GM12878 (cell line): ENCODE data around the gene KIAA1217. TPM values are rescaled to one million over a fixed set of nuclear protein-coding genes. Genes with fewer than 3 reads are reported as not detected.
A peak's percentile ranks its signal among the peaks of the same experiment; 100 is the strongest.

Source experiments
- ATAC-seq: fragments of 200-7000 bp; cut with Tn5 transposase; 3 replicates; pipeline ENCODE4 v1.9.1; 2020; ENCODE audit warnings: mild to moderate bottlenecking, moderate library complexity
- BruUV-seq: library from RNA; stranded (reverse); fragments of 400-500 nt; replicated peaks from 2 replicates; lab custom pipeline; 2021; lab: Mats Ljungman, UMichigan
- CTCF ChIA-PET: fragments of 300-600 bp; sonication (Branson Sonifier 250); formaldehyde crosslinking; extraction: SDS; loops from one replicate; lab custom pipeline; 2021; ENCODE audit warnings: inconsistent platforms; lab: Yijun Ruan, JAX
- POLR2A ChIA-PET: fragments of 350-600 bp; formaldehyde crosslinking; extraction: SDS; loops from one replicate; lab custom pipeline; 2021; ENCODE audit warnings: inconsistent platforms; lab: Charles Lee
- RAD21 ChIA-PET: fragments of 300-600 bp; sonication (Branson Sonifier 250); formaldehyde crosslinking; loops from one replicate; lab custom pipeline; 2023; ENCODE audit warnings: antibody characterized with exemption; ENCODE audit not compliant: unreplicated experiment; lab: Charles Lee
- SMC1A ChIA-PET: fragments of 300-600 bp; sonication (Branson Sonifier 250); formaldehyde crosslinking; loops from one replicate; lab custom pipeline; 2023; ENCODE audit not compliant: unreplicated experiment, uncharacterized antibody; lab: Charles Lee
- DNase-seq: peaks from one replicate; pipeline ENCODE4 v3.0.0-alpha.2; 2011; ENCODE audit warnings: low read depth, low spot score
- FAIRE-seq: peaks from 3 replicates; lab custom pipeline; 2011; peaks lifted over from hg19 to GRCh38; lab: Jason Lieb, UNC
- H2AFZ ChIP-seq: 2 replicates; pipeline ENCODE4 v1.6.0; 2011; ENCODE audit warnings: low read depth, low read length, control low read depth; ENCODE audit not compliant: control insufficient read depth
- H3K27ac ChIP-seq: 2 replicates; pipeline ENCODE4 v1.5.1; 2011; ENCODE audit warnings: control low read depth; ENCODE audit not compliant: control insufficient read depth, insufficient read depth
- H3K27me3 ChIP-seq, 2 experiments: replicated peaks in 1 of 2; 2 replicates each; pipeline versions ENCODE4 v1.6.0 to v1.6.1; 2011; ENCODE audit warnings: low read length in 1 of 2; ENCODE audit not compliant: control insufficient read depth in 2 of 2, insufficient read depth in 2 of 2
- H3K36me3 ChIP-seq, 2 experiments: 2 replicates each; pipeline ENCODE4 v1.5.1; 2011; ENCODE audit warnings: low read length in 1 of 2; ENCODE audit not compliant: control insufficient read depth in 2 of 2, insufficient read depth in 2 of 2
- H3K4me1 ChIP-seq: 2 replicates; pipeline ENCODE4 v1.6.1; 2011; ENCODE audit warnings: mild to moderate bottlenecking, low read length, moderate library complexity, mixed read lengths; ENCODE audit not compliant: control insufficient read depth, insufficient read depth
- H3K4me2 ChIP-seq: 2 replicates; pipeline ENCODE4 v1.6.0; 2011; ENCODE audit warnings: control low read depth; ENCODE audit not compliant: control insufficient read depth, insufficient read depth
- H3K4me3 ChIP-seq: fragments of 200-600 bp; sonication (generic); 2 replicates; pipeline ENCODE4 v1.5.1; 2016
- H3K79me2 ChIP-seq: 2 replicates; pipeline ENCODE4 v1.6.0; 2011; ENCODE audit warnings: low read length; ENCODE audit not compliant: control insufficient read depth, insufficient read depth
- H3K9ac ChIP-seq: 2 replicates; pipeline ENCODE4 v1.8.0; 2011; ENCODE audit warnings: low read length, control low read depth, mixed read lengths; ENCODE audit not compliant: control insufficient read depth, insufficient read depth
- H3K9me3 ChIP-seq: replicated peaks from 3 replicates; pipeline ENCODE4 v1.5.1; 2011; ENCODE audit warnings: mild to moderate bottlenecking, low read length; ENCODE audit not compliant: control insufficient read depth, insufficient read depth
- H4K20me1 ChIP-seq: 2 replicates; pipeline ENCODE4 v1.6.0; 2011; ENCODE audit not compliant: control insufficient read depth, insufficient read depth
- BHLHE40 ChIP-seq, 2 experiments: fragments of 450-650 bp in 1 of 2; IDR thresholded peaks; 2 replicates each; pipeline ENCODE4 v1.6.1; 2011 to 2017; ENCODE audit warnings: low read depth in 2 of 2, borderline replicate concordance in 1 of 2, improper control_type of control experiment in 1 of 2, low read length in 1 of 2, mild to moderate bottlenecking in 1 of 2
- EP300 ChIP-seq, 2 experiments: fragments of 150-350 bp in 1 of 2; IDR thresholded peaks; 2 replicates each; pipeline ENCODE4 v1.6.1; 2011 to 2012; ENCODE audit warnings: low read depth in 2 of 2, low read length in 2 of 2, borderline replicate concordance in 1 of 2, improper control_type of control experiment in 1 of 2, inconsistent platforms in 1 of 2; ENCODE audit not compliant: control insufficient read depth in 1 of 2
- POLR2AphosphoS2 ChIP-seq: IDR thresholded peaks from 2 replicates; pipeline ENCODE4 v1.6.1; 2011; ENCODE audit warnings: low read depth, mild to moderate bottlenecking, low read length, improper control_type of control experiment, moderate library complexity
- RUNX3 ChIP-seq: IDR thresholded peaks from 2 replicates; pipeline ENCODE4 v1.6.1; 2012; ENCODE audit warnings: low read length, inconsistent platforms
- SREBF2 ChIP-seq: IDR thresholded peaks from 2 replicates; pipeline ENCODE4 v1.6.1; 2012; ENCODE audit warnings: mild to moderate bottlenecking, low read length
- ZNF384 ChIP-seq: IDR thresholded peaks from 2 replicates; pipeline ENCODE4 v1.6.1; 2012; ENCODE audit warnings: low read depth, mild to moderate bottlenecking, low read length, improper control_type of control experiment, borderline replicate concordance
- WGBS: methylation state at CpG from one replicate; pipeline ENCODE4 v1.1.6; 2016; ENCODE audit warnings: low lambda C conversion rate; ENCODE audit not compliant: insufficient replicate concordance, insufficient coverage; ENCODE audit errors: missing lambda C conversion rate; 5-methylcytosine and 5-hydroxymethylcytosine counted together
- in situ Hi-C: fragments of 300-500 bp; cut with MboI; formaldehyde crosslinking; loops from 9 replicates; pipeline ENCODE4 v1.14.3; 2018; ENCODE audit warnings: mixed read lengths
- intact Hi-C: fragments of 100-400 bp; cut with micrococcal nuclease; formaldehyde crosslinking; loops from one replicate; pipeline ENCODE4 v1.14.2; 2022; ENCODE audit not compliant: unreplicated experiment
- polyA plus RNA-seq, 11 experiments: library from polyadenylated mRNA; depleted of rRNA in 4 of 11; unstranded in 6 of 11; stranded (reverse) in 5 of 11; fragments of >200 nt; fragmentation: Nextera tagmentation in 4 of 11; fragmentation: Illumina TruSeq in 1 of 11; extraction: Ambion mirVana in 4 of 11; extraction: Trizol in 1 of 11; gene quantifications; 1 replicate in 1 of 11; 2 replicates in 10 of 11; pipeline versions ENCODE4 v1.2.1 to v1.2.3, GENCODE V29; 2011 to 2016; ENCODE audit warnings: inconsistent platforms in 2 of 11, missing spikeins in 2 of 11, low read depth in 1 of 11
- total RNA-seq, 4 experiments: library from RNA; depleted of rRNA in 3 of 4; stranded (reverse); fragments of >200 nt in 3 of 4; fragmentation: Illumina TruSeq in 1 of 4; extraction: Trizol in 1 of 4; gene quantifications; 2 replicates each; pipeline versions ENCODE4 v1.2.1 to v1.2.3, GENCODE V29; 2013 to 2021

The KIAA1217 gene
- total and polyA plus RNA-seq, 10 of the 15 experiments (the other 5 are each of a cell fraction or from before 2014, with no cell fraction given) = 0.57 to 3.8 (median 2.1) TPM

GRCh38 chr10:24382596-24382978 lies 173.6 kb downstream of the KIAA1217 start:
- Histone ChIP-seq H3K9ac (no peak overlapping the region), H3K4me3 (no peak overlapping the region), H4K20me1 (no peaks in the 10 kb centered on the region), H3K9me3 (no peaks in the 10 kb centered on the region; the same call in 2 of the 3 replicates), H3K79me2 (no peaks in the 10 kb centered on the region), H3K36me3 (no peaks in the 10 kb centered on the region), H3K27me3 (no peaks in the 10 kb centered on the region), H3K27ac (no peak overlapping the region), H3K4me2 (no peak overlapping the region), H3K4me1 (peaks cover 14% of the 10 kb centered on the region), H2AFZ (no peak overlapping the region)
- SMC1A ChIA-PET = interaction anchor here (0.5 to 2.5 kb wide), 12 partner anchors 10 to 388 kb away, joined by 3 to 10 read pairs (median 4); partner anchors contain the start of gene KIAA1217
- DNase-seq = no peak
- intact Hi-C loops (loop anchor here (5.0 kb wide), 2 partner anchors 120 to 1560 kb away; no protein-coding TSS in a partner anchor), in situ Hi-C loops (no loop called here)
- POLR2A ChIA-PET = interaction anchor here (1.5 to 1.7 kb wide), 2 partner anchors 15 to 35 kb away, joined by 4 to 8 read pairs; no protein-coding TSS in a partner anchor
- peak; percentile 63 for ATAC-seq
- 7% methylated on average over 2 of the region's 3 CpGs for WGBS
- CTCF ChIA-PET = interaction anchor here (0.6 to 1.9 kb wide), 6 partner anchors 11 to 235 kb away, joined by 3 to 6 read pairs (median 5); no protein-coding TSS in a partner anchor
- TF ChIP-seq EP300 (IDR thresholded peaks at IDR 0.05; ENCODE audit: borderline replicate concordance in 1 of 2, control insufficient read depth in 1 of 2, low read depth in 2 of 2, low read length in 2 of 2) (peak in 1 of 2 experiments; percentile 10; a peak in 1 of 4 replicates), POLR2AphosphoS2 (no peak), ZNF384 (peak; percentile 61), SREBF2 (no peak), RUNX3 (peak; percentile 60), BHLHE40 (IDR thresholded peaks at IDR 0.05; ENCODE audit: borderline replicate concordance in 1 of 2, low read depth in 2 of 2, low read length in 1 of 2) (no peak)
- no peak for FAIRE-seq
- RAD21 ChIA-PET = interaction anchor here (0.5 to 1.7 kb wide), 14 partner anchors 11 to 175 kb away, joined by 3 to 9 read pairs (median 4); partner anchors contain the start of gene KIAA1217
- BruUV-seq = no TSS peak
